DND-41 (cell line): Measurements from ENCODE around the gene ASPRV1.

Experiments
- ATAC-seq: fragments of 200-7000 bp; cut with Tn5 transposase; 3 replicates; pipeline ENCODE4 v1.9.1; 2021; ENCODE audit warnings: low read depth; ENCODE audit not compliant: insufficient read depth
- DNase-seq: peaks from one replicate; pipeline ENCODE4 v3.0.0-alpha.2; 2020
- H2AFZ ChIP-seq: 2 replicates; pipeline ENCODE4 v1.6.0; 2012; ENCODE audit warnings: low read depth, low read length
- H3K27ac ChIP-seq: 2 replicates; pipeline ENCODE4 v1.5.1; 2012; ENCODE audit warnings: low read length, inconsistent platforms
- H3K27me3 ChIP-seq: fragments of 200-600 bp; sonication (generic); 2 replicates; pipeline ENCODE4 v1.6.0; 2012; ENCODE audit warnings: low read length, mild to moderate bottlenecking, inconsistent platforms; ENCODE audit not compliant: insufficient read depth, poor library complexity
- H3K36me3 ChIP-seq: 2 replicates; pipeline ENCODE4 v1.5.1; 2012; ENCODE audit warnings: low read length, inconsistent platforms; ENCODE audit not compliant: insufficient read depth
- H3K4me1 ChIP-seq: 2 replicates; pipeline ENCODE4 v1.5.1; 2012; ENCODE audit warnings: mild to moderate bottlenecking, low read length; ENCODE audit not compliant: insufficient read depth
- H3K4me2 ChIP-seq: 2 replicates; pipeline ENCODE4 v1.6.0; 2012; ENCODE audit warnings: mild to moderate bottlenecking, moderate library complexity, low read length, inconsistent platforms; ENCODE audit not compliant: insufficient read depth
- H3K4me3 ChIP-seq, 2 experiments: fragments of 200-600 bp in 1 of 2; shearing (Covaris generic) in 1 of 2; 2 replicates each; pipeline ENCODE4 v1.5.1; 2012 to 2016; ENCODE audit warnings: inconsistent platforms in 2 of 2, low read length in 2 of 2, mild to moderate bottlenecking in 2 of 2, low read depth in 1 of 2, moderate library complexity in 1 of 2
- H3K79me2 ChIP-seq: 2 replicates; pipeline ENCODE4 v1.6.0; 2012; ENCODE audit warnings: low read length, inconsistent platforms; ENCODE audit not compliant: insufficient read depth
- H3K9ac ChIP-seq: 2 replicates; pipeline ENCODE4 v1.6.0; 2012; ENCODE audit warnings: low read depth, mild to moderate bottlenecking, inconsistent platforms, low read length, moderate library complexity
- H3K9me3 ChIP-seq: 2 replicates; pipeline ENCODE4 v1.5.1; 2012; ENCODE audit warnings: low read length, moderate library complexity, mild to moderate bottlenecking, inconsistent platforms; ENCODE audit not compliant: insufficient read depth, severe bottlenecking
- H4K20me1 ChIP-seq: 2 replicates; pipeline ENCODE4 v1.6.0; 2012; ENCODE audit warnings: low read length; ENCODE audit not compliant: insufficient read depth
- EZH2 ChIP-seq: IDR thresholded peaks from 3 replicates; pipeline ENCODE4 v1.6.1; 2012; ENCODE audit warnings: borderline replicate concordance, low read depth, mild to moderate bottlenecking, moderate library complexity, low read length, inconsistent platforms; ENCODE audit not compliant: severe bottlenecking
- TF ChIP-seq, protein P1 (sequence below): IDR thresholded peaks from 2 replicates; pipeline ENCODE4 v1.5.1; 2012; ENCODE audit warnings: borderline replicate concordance, low read length, moderate library complexity, mild to moderate bottlenecking; ENCODE audit not compliant: poor library complexity, severe bottlenecking; ENCODE audit errors: extremely low read depth

Gene ASPRV1

DNA sequence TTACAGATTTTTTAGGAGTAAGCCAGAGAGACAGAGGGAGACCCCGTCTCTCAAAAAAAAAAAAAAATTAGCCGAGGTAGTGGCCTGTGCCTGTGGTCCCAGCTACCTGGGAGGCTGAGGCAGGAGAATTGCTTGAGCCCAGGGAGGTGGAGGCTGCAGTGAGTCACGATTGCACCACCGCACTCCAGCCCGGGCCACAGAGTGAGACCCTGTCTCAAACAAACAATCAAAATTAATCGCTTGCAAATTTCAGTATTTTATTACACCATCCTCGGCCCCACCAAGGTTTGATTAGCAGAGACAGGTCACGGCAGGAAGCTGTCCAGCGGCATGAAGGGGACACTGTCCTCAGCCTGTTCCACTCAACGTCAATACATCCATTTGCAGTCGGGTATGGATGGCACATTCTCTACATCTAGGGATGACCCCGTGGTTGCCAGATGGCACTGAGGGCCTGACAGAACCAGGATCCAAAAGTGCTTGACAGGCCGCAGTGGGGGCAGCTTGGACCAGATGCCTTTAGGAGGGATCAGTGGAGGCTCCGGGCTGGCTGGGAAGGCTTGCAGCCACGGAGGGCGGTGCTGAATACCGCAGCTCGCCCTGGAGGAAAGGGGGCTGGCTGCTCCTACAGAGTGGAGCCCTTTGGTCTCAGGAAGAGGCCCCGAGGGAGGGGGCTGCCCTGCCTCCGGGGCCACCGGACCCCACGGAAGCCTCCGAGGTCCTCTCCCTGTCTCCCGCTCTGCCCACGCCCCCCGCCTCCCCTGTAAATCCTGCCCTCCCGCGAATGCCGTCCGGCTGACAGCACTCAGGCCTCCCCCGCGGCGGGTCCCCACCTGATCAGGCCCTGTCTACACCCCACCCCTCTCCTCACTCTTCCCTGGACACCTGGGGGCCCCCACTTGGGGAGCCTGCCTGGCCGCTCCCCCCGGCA lies 13.1 kb downstream of the ASPRV1 start:
- H3K9ac ChIP-seq = no peak overlapping the region
- no peaks in the 10 kb centered on the region for H3K9me3 ChIP-seq
- peaks cover 27% of the 10 kb centered on the region for H3K4me1 ChIP-seq
- peaks cover 4% of the 10 kb centered on the region for H3K36me3 ChIP-seq
- no peak overlapping the region for H2AFZ ChIP-seq
- H3K4me3 ChIP-seq = no peak overlapping the region
- no peak for TF ChIP-seq EZH2
- TF ChIP-seq, protein P1, sequence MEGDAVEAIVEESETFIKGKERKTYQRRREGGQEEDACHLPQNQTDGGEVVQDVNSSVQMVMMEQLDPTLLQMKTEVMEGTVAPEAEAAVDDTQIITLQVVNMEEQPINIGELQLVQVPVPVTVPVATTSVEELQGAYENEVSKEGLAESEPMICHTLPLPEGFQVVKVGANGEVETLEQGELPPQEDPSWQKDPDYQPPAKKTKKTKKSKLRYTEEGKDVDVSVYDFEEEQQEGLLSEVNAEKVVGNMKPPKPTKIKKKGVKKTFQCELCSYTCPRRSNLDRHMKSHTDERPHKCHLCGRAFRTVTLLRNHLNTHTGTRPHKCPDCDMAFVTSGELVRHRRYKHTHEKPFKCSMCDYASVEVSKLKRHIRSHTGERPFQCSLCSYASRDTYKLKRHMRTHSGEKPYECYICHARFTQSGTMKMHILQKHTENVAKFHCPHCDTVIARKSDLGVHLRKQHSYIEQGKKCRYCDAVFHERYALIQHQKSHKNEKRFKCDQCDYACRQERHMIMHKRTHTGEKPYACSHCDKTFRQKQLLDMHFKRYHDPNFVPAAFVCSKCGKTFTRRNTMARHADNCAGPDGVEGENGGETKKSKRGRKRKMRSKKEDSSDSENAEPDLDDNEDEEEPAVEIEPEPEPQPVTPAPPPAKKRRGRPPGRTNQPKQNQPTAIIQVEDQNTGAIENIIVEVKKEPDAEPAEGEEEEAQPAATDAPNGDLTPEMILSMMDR = no peak
- H3K27me3 ChIP-seq = no peaks in the 10 kb centered on the region
- H3K4me2 ChIP-seq = no peak overlapping the region
- ATAC-seq = no peak
- H3K27ac ChIP-seq = peak overlapping the region; percentile 92
- no peak for DNase-seq
- H3K79me2 ChIP-seq = no peaks in the 10 kb centered on the region
- no peaks in the 10 kb centered on the region for H4K20me1 ChIP-seq

DNA sequence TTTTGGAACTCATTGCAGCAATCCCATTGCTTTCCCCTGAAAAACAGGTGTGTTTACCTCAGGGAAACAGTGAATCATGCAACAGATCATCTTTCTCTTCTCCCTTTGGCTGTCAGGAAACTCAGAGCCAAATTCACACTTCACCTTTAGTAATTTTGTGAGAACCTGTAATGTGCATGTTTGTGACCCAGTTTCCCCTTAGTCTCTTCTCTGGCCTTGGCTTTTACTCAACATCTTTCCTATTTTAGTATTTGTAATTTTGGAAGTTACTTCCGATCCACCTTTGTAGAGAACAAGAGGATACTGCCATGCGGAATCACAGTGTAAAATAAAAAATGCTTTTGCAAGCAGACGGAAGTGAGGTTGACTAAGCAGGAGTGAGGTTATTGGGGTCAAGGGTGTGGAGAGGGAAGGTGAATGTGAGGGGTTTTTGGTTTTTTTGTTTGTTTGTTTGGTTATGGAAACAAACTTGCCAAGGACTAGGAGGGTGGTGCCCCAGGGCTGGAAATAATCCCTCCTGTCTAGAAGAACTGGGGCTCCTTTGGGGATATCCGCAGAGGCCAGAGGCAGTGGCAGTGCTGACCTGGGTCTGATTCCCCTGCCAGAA lies 14.0 kb downstream of the ASPRV1 start:
- H3K36me3 ChIP-seq = peaks cover 10% of the 10 kb centered on the region
- DNase-seq (no peak), ATAC-seq (no peak)
- peak overlapping the region; percentile 92 for H3K27ac ChIP-seq
- peak overlapping the region; percentile 50 for H2AFZ ChIP-seq
- no peak for TF ChIP-seq EZH2
- TF ChIP-seq, protein P1 = no peak
- no peaks in the 10 kb centered on the region for H3K9me3 ChIP-seq
- no peaks in the 10 kb centered on the region for H3K79me2 ChIP-seq
- no peak overlapping the region for H3K4me3 ChIP-seq
- H3K4me2 ChIP-seq = no peak overlapping the region
- no peaks in the 10 kb centered on the region for H4K20me1 ChIP-seq
- H3K4me1 ChIP-seq = peaks cover 27% of the 10 kb centered on the region
- H3K9ac ChIP-seq = peak overlapping the region; percentile 42
- H3K27me3 ChIP-seq = no peaks in the 10 kb centered on the region

DNA sequence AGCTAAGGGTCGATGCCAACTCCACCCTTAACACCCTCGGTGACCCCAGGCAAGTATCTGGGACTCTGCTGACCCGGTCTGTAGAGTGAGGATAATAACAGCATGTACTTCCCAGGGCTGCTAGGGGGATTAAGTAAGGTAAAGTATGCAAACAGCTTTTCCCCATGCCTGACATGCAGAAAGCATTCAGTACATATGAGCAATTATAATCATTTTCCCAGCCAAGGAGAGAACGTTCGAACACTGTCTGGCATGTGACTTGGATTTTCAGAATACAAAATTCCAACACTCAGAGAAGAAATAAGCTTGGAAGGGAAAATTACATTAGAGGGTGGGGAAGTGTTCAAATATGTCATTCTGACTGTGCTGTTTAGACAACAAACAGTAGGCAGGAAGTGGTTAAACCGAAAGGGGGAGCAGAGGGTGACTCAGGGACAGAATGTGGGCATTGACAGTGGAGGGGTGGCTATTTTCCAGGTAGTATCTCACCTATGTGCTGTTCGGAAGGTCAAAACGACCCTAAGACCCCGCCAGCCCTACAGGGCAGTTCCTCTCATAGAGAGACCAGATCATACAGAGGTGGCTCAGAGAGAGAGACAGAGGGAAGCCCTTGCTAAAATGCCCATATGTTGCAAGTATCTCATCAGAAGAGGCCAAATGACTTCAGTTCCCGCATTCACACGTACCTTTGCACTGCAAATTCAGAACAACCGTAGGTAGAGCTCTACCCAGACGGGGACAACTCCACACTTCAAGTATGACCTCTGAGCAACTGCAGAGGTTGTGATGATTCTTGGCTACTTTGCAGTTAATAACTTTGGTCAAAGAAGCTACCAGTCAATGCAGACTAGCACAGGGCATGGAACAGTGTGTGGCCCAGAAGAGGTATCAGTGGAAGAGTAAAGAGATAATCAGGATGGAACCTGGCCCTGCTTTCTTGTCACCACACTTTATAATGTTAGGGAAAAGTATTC lies 14.8 kb downstream of the ASPRV1 start:
- peak overlapping the region; percentile 92 for H3K27ac ChIP-seq
- H3K36me3 ChIP-seq = peaks cover 16% of the 10 kb centered on the region
- TF ChIP-seq EZH2 = no peak
- TF ChIP-seq, protein P1 = no peak
- no peaks in the 10 kb centered on the region for H3K27me3 ChIP-seq
- peak overlapping the region; percentile 50 for H2AFZ ChIP-seq
- no peaks in the 10 kb centered on the region for H3K79me2 ChIP-seq
- peak; percentile 97 for ATAC-seq
- peaks cover 27% of the 10 kb centered on the region for H3K4me1 ChIP-seq
- DNase-seq = peak; percentile 78
- peak overlapping the region; percentile 42 for H3K9ac ChIP-seq
- peak overlapping the region in 1 of 2 experiments; percentile 1; a peak in 1 of 4 replicates for H3K4me3 ChIP-seq
- H3K4me2 ChIP-seq = peak overlapping the region; percentile 43
- H4K20me1 ChIP-seq = no peaks in the 10 kb centered on the region
- H3K9me3 ChIP-seq = no peaks in the 10 kb centered on the region
